ENCODE data around the gene PALLD. TPM values are rescaled to one million over a fixed set of nuclear protein-coding genes. Genes with fewer than 3 reads are reported as not detected.

PALLD gene
- total and polyA plus RNA-seq, 2 of the 13 experiments (the other 11 are each of a cell fraction or from before 2014, with no cell fraction given) = 0.50 to 1.5 TPM

GRCh38 chr4:168693750-168694490 is 197.1 kb downstream of the PALLD start:
- DNase-seq (ENCODE audit: low spot score) (no peak), FAIRE-seq (no peak), ATAC-seq (no peak)
- Histone ChIP-seq H3K36me3 (replicated peaks in 1 of 2; ENCODE audit: control insufficient read depth in 1 of 2, insufficient read depth in 2 of 2, low read length in 2 of 2) (no peaks in the 10 kb centered on the region), H2AFZ (ENCODE audit: low read length) (no peak overlapping the region), H4K20me1 (ENCODE audit: insufficient read depth, low read length) (no peaks in the 10 kb centered on the region), H3K4me3 (replicated peaks in 1 of 3; ENCODE audit: insufficient read depth in 1 of 3, low read depth in 2 of 3, low read length in 3 of 3) (no peak overlapping the region), H3K9me3 (ENCODE audit: low read length) (no peaks in the 10 kb centered on the region), H3K4me2 (ENCODE audit: low read depth, low read length) (no peak overlapping the region), H3K27me3 (ENCODE audit: control insufficient read depth in 1 of 2, insufficient read depth in 2 of 2, low read length in 2 of 2) (no peaks in the 10 kb centered on the region), H3K4me1 (ENCODE audit: insufficient read depth, low read length) (no peaks in the 10 kb centered on the region), H3K79me2 (ENCODE audit: insufficient read depth, low read length) (no peaks in the 10 kb centered on the region), H3K27ac (ENCODE audit: extremely low read length, insufficient read depth, low read length) (no peak overlapping the region), H3K9ac (ENCODE audit: insufficient read depth, low read depth, low read length) (no peak overlapping the region)
- intact Hi-C loops (cut with micrococcal nuclease; ENCODE audit: unreplicated experiment) (no loop called here), in situ Hi-C loops (cut with HindIII; ENCODE audit: extremely low pct_ligation_motif_present, low pct_unique_long_range_greater_than_20kb) (no loop called here)
- no TSS peak for BruUV-seq (replicated peaks)
- POLR2A ChIA-PET = no interaction called here
- CTCF ChIA-PET (ENCODE audit: low intra/inter-chr PET ratio, low total read pairs) = no interaction called here
- 47% methylated on average over 8 of the region's 8 CpGs for WGBS (ENCODE audit: low lambda C conversion rate)
- TF ChIP-seq, protein P1, sequence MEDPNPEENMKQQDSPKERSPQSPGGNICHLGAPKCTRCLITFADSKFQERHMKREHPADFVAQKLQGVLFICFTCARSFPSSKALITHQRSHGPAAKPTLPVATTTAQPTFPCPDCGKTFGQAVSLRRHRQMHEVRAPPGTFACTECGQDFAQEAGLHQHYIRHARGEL (CRISPR knock-in tag; IDR thresholded peaks at IDR 0.05) = no peak
- TF ChIP-seq TP53 (CRISPR knock-in tag; conservative IDR thresholded peaks at IDR 0.05) (no peak), ZNF446 (CRISPR knock-in tag; IDR thresholded peaks at IDR 0.05) (no peak), JUN (CRISPR knock-in tag; IDR thresholded peaks at IDR 0.05) (no peak), ZNF709 (CRISPR knock-in tag; IDR thresholded peaks at IDR 0.05) (no peak), SP4 (CRISPR knock-in tag; IDR thresholded peaks at IDR 0.05) (no peak), SAP130 (CRISPR knock-in tag; IDR thresholded peaks at IDR 0.05; ENCODE audit: low read depth) (no peak), NFYC (CRISPR knock-in tag; IDR thresholded peaks at IDR 0.05) (no peak), PAX8 (CRISPR knock-in tag; IDR thresholded peaks at IDR 0.05; ENCODE audit: borderline replicate concordance) (no peak), ZNF235 (CRISPR knock-in tag; IDR thresholded peaks at IDR 0.05; ENCODE audit: borderline replicate concordance) (no peak)
- TF ChIP-seq, protein P2, sequence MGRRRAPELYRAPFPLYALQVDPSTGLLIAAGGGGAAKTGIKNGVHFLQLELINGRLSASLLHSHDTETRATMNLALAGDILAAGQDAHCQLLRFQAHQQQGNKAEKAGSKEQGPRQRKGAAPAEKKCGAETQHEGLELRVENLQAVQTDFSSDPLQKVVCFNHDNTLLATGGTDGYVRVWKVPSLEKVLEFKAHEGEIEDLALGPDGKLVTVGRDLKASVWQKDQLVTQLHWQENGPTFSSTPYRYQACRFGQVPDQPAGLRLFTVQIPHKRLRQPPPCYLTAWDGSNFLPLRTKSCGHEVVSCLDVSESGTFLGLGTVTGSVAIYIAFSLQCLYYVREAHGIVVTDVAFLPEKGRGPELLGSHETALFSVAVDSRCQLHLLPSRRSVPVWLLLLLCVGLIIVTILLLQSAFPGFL (CRISPR knock-in tag; IDR thresholded peaks at IDR 0.05) = no peak
